ENCODE results near the gene TSPAN10. TPM values are rescaled to one million over a fixed set of nuclear protein-coding genes. Genes with fewer than 3 reads are reported as not detected.

Gene TSPAN10
- total and polyA plus RNA-seq, 9 of the 15 experiments (the other 6 are each of a cell fraction or from before 2014, with no cell fraction given) = 0.05 to 0.31 (median 0.13) TPM; not detected in 1

- peak overlapping the region; percentile 96 for H3K4me2 ChIP-seq (ENCODE audit: insufficient read depth, low read length)
- ATAC-seq (no peak), DNase-seq (ENCODE audit: extremely low read depth in 1 of 4, low spot score in 3 of 4) (peak in 1 of 4 experiments; percentile 35), FAIRE-seq (peak; percentile 75)
- peaks cover 65% of the 10 kb centered on the region; the same call in 2 of the 3 replicates for H3K36me3 ChIP-seq (ENCODE audit: control insufficient read depth, insufficient read depth, low read length)
- POLR2A ChIA-PET = interaction anchor here (0.5 to 3.5 kb wide), 10 partner anchors 9 to 160 kb away, joined by 3 to 39 read pairs (median 4); partner anchors contain the start of gene MRPL12
- intact Hi-C loops (cut with micrococcal nuclease) = no loop called here
- peaks cover 13 to 70% of the 10 kb centered on the region in 2 experiments for H3K4me1 ChIP-seq (replicated peaks in 1 of 2; ENCODE audit: control insufficient read depth in 2 of 2, insufficient read depth in 2 of 2, low read length in 2 of 2)
- TF ChIP-seq TRIM25 (IDR thresholded peaks at IDR 0.05; ENCODE audit: borderline replicate concordance) (no peak), CC2D1A (IDR thresholded peaks at IDR 0.05) (no peak), ZNF324 (CRISPR knock-in tag; IDR thresholded peaks at IDR 0.05) (no peak), SP1 (CRISPR knock-in tag; IDR thresholded peaks at IDR 0.05) (no peak), PRPF4 (IDR thresholded peaks at IDR 0.05; ENCODE audit: insufficient read depth, low read depth, low read length, poor library complexity, severe bottlenecking) (no peak), MTA2 (IDR thresholded peaks at IDR 0.05; ENCODE audit: low read depth) (no peak), TAF1 (IDR thresholded peaks at IDR 0.05; ENCODE audit: control insufficient read depth, extremely low read depth, insufficient read depth, low read length, severe bottlenecking) (no peak), BRD9 (IDR thresholded peaks at IDR 0.05; ENCODE audit: low read depth, partially characterized antibody) (peak; percentile 95), RBM22 (IDR thresholded peaks at IDR 0.05; ENCODE audit: low read depth, low read length, poor library complexity, severe bottlenecking) (no peak), MBD1 (CRISPR knock-in tag; IDR thresholded peaks at IDR 0.05) (no peak), ZBTB33 (CRISPR knock-in tag; IDR thresholded peaks at IDR 0.05) (peak; percentile 82), ZKSCAN3 (CRISPR knock-in tag; IDR thresholded peaks at IDR 0.05) (no peak), ZFP36 (IDR thresholded peaks at IDR 0.05; ENCODE audit: low read depth, low read length, partially characterized antibody) (no peak)
- in situ Hi-C loops (cut with MboI) = no loop called here
- peak overlapping the region; percentile 95; the same call in 2 of the 3 replicates for H3K27ac ChIP-seq (ENCODE audit: extremely low read depth, low read depth, low read length)
- no peaks in the 10 kb centered on the region for H3K9me3 ChIP-seq (replicated peaks; ENCODE audit: control insufficient read depth, insufficient read depth, low read depth, low read length)
- H3K9me1 ChIP-seq (ENCODE audit: control insufficient read depth, insufficient read depth, low read length) = peaks cover 9% of the 10 kb centered on the region
- H3K9ac ChIP-seq (ENCODE audit: insufficient read depth in 1 of 2, low read depth in 2 of 2, low read length in 2 of 2) = peak overlapping the region; percentile 94 to 96
- no TSS peak for BruUV-seq (replicated peaks)
- H3K27me3 ChIP-seq (ENCODE audit: control insufficient read depth in 2 of 2, insufficient read depth in 2 of 2, low read length in 2 of 2) = no peaks in the 10 kb centered on the region
- 42% methylated on average over 12 of the region's 12 CpGs for WGBS (ENCODE audit: insufficient coverage, low coverage, missing lambda C conversion rate)
- CTCF ChIA-PET (ENCODE audit: low intra/inter-chr PET ratio) = no interaction called here
- H4K20me1 ChIP-seq (replicated peaks; ENCODE audit: control insufficient read depth, insufficient read depth, low read length) = peaks cover 16% of the 10 kb centered on the region; the same call in 1 of the 2 replicates
- peaks cover 55% of the 10 kb centered on the region for H3K79me2 ChIP-seq (ENCODE audit: control insufficient read depth, insufficient read depth, low read length)
- no peak overlapping the region for H2AFZ ChIP-seq (ENCODE audit: low read depth, low read length)
- H3K4me3 ChIP-seq = peak overlapping the region; percentile 96
Observed at GRCh38 chr17:81685108-81685507, 48.1 kb downstream of the TSPAN10 start.
